Kidney tubule cell (primary cell): ENCODE measurements around the gene ANTXR1.

ENCODE experiments used
- DNase-seq: peaks from one replicate; pipeline ENCODE4 v3.0.0-alpha.2; 2018; ENCODE audit warnings: low spot score

The ANTXR1 gene

DNA sequence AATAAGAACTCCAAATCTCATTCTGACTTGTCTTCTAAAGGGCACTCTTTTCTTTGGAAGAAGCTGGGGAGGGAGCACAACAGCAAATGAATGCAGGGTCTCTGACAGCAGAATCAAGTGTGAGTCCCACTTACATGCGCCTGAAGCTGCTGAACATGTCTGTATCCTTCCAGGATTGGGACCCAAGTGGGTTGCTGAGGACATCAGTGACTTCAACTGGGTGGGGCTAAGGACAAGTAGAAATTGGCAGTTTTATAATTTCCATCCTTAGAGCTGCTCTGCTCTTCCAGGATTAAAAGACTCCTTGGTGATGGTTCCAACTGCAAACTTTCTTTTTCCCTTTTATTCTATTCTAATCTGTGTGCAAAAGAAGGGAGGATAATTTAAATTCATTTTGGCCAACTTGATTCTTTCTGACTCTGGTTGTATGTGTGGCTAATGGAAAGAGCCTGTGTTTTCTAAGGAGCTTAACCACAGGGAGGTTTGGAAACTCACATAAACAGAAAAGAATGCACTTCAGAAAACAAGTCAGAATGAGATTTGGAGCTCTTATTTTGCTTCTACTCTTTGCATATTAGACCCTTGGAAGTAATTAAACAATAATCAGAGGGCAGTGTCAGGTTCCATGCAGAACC, 20.6 kb downstream of the ANTXR1 start:
- no peak for DNase-seq

DNA sequence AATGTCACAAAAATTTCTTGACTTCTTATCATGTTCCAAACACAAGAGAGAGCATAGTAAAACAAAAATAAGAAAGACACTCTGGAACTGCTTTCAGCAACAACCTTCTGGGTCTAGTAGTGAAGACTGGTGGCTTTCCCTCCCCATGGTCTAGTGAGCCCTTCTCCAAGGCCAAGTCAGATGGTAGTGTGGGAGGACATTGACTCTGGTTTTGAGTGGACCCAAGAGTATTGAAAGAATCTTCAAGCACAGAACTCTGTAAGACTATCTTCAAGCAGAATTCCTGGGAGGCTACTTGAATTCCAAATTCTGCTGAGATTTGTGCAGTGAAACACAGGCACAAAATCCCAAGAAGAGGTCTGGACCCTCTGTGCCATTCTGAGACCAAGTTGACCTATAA, 21.1 kb downstream of the ANTXR1 start:
- DNase-seq = no peak

- no peak for DNase-seq
These were observed 21.9 kb downstream of the ANTXR1 start for GRCh38 chr2:69034845-69035244.

DNA sequence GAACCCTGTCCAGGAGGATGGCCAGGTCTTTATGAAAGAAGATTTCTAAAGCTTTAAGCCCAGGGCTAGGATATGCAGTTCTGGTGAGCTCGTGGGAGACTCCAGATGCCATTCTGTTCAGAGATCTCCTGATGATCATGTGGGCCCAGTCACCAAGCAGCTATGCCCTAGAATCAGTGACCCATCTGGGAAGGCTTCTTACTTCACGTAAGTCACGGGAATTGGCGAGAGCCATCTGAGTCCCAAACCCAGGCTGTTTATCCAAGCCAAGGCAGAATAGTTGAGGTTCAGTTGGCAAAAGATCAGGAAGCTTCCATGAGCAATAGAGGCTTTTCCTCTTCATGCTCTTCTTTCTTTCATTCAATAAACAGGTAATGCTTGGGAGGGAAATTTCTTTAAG, 23.9 kb downstream of the ANTXR1 start:
- DNase-seq = peak; percentile 24

DNA sequence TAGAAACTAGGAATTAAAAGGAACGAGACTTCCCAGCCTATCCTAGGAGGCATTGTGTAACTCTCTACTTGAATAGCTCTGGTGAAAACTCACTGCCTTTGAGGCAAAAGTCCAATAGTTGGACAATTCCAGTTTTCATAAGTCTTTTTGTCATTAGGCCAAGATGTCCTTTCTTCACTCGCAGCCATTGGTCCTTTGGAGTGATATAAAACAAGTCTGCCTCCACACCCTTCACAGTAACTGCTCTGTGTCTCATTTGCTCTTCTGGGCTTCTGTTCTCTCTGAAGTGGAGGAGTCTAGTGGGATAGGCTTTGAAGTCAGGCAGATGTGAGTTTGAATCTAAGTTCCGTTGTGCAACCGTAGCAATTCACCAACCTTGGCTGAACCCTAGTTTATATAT, 28.2 kb downstream of the ANTXR1 start:
- DNase-seq = no peak

DNA sequence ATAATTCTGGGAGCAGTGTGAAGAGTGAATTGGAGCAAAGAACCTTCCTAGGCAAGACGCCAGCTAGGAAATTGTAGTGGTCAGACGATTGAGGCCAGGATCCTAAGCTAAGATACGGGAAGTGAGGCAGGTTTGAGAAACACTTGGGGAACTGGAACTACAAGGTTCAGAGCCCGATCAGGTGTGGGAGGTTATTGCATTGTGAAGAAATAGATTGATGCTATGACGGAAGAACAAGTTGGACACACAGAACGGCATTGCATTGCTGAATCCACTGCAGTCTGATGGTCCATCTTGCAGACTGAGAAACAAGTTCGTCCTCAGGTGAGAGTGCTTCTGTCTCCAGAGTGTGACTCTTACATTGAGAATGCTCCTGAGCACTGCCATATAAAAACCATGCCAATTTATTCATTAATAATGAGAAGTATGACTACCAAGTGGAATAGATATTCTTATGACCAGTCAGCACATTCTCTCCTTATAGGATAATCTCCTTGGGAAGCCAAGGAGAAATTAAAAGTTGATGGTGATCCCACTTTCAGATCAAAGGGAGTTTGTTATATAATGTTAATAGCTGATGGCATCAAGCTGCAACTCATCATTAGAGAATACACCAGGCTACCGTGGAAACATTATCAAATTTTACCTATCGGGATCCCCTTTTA, 30.9 kb downstream of the ANTXR1 start:
- DNase-seq = no peak

GRCh38 chr2:69046221-69046662, 33.3 kb downstream of the ANTXR1 start:
- DNase-seq = peak; percentile 66

GRCh38 chr2:69047625-69048145, 34.7 kb downstream of the ANTXR1 start:
- DNase-seq = no peak

DNA sequence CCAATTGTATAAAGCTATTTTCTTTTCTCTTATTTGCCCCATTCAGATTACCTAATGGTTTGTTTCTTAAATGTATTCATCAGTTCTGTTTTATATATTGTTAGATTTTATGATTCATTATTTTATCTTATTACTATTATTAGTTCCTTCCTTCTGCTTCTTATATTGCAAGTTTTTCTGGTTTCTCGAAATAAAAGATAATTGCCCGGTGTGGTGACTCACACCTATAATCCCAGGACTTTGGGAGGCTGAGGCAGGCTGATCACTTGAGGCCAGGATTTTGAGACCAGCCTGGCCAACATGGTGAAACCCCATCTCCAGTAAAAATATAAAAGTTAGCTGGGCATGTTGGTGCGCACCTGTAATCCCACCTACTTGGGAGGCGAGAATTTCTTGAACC, 37.8 kb downstream of the ANTXR1 start:
- DNase-seq = no peak

DNA sequence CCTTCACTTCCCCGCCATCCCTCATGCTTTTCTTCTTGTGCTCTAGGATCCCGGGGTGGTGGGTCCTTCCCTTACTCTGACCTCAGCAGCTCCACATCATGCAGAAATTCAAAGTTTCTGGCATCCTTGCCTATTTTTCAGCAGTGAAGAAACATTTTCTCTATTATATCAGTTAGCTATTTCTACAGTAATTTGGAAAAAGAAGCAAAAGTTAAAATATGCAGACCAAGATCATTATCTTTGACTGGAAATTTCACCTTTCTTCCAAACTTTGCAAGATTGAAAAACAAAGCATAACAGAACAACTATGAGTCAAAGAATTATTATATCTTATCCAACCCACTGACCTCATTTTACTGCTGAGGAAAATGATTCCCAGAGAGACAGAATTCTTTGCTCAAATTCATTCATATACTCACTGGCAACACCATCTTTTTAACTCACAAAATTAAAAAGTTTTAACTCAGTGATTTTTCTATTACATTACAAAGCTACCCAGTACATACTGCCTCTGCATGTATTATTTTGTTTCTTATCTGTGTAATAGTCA, 40.5 kb downstream of the ANTXR1 start:
- no peak for DNase-seq

- DNase-seq = no peak
These were observed 41.5 kb downstream of the ANTXR1 start for GRCh38 chr2:69054431-69054830.

- DNase-seq = no peak
These were observed 42.9 kb downstream of the ANTXR1 start for GRCh38 chr2:69055688-69056470.

DNA sequence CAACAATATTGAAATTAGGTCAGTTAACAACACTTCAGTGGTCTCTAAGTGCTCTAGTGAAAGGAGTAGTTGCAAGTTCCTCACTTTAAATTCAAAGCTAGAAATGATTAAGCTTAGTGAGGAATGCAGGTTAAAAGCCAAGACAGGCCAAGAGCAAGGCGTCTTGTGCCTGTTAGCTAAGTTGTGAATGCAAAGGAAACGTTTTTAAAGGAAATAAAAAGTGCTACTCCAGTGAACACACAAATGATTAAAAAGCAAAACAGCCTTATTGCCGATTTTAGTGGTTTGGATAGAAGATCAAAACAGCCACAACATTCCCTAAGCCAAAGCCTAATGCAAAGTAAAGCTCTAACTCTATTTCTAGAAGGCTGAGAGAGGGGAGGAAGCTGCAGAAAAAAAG, 44.7 kb downstream of the ANTXR1 start:
- peak; percentile 39 for DNase-seq

DNA sequence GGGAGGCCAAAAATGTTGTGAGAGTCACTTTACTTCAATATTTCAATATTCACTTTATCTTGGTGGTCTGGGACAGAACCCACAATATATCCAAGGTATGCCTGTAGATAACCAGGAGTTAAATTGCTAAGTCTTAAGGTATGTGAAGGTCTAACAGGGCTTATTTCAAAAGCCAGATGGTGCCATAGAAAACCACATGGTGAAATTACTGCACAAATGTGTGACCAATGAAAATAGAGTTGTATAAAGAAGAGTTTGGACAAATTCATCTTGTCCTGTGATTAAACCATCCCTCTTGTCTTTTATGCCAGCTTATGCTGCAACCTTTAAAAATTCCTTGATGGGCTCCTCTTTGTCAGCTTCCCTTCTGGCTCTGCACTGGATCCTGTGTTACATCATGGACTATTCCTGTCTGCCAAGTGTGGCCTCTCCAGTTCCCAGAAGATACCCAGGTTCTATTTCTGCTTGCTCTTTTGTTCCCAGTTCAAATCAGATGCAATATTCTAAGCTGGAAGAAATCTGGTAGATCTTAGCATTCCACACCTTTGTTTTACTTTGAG, 46.8 kb downstream of the ANTXR1 start:
- no peak for DNase-seq

GRCh38 chr2:69060938-69061501, 48.0 kb downstream of the ANTXR1 start:
- no peak for DNase-seq

GRCh38 chr2:69061525-69061924, 48.5 kb downstream of the ANTXR1 start:
- DNase-seq = no peak

DNA sequence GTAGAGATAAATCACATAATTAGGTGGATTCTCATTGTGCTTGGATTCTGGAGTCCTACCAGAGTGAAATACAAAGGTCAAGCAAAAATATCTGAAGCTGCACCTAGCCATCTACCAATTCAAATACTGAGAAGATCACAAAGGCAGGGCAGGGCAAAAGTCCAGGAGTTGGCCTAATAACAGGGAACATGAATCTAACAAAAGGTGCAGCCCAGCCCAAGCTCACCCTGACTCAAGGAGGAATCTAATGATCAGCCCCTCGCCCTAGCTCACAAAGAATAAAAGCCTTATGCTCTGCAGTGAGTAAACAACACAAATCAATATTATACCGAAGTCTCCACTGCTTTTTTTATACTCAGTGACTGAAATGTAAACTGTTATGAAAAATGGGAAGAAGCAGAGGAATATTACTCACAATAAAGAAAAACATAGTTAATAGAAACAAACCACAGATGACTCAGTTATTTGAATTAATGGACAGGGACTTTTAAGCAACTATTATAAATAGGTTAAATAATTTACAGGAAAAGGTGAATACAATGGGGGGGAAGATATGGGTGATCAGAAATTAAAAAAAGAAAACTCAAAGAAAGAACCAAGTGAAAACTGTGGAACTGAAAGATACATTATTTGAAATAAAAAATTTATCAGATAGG, 49.5 kb downstream of the ANTXR1 start:
- DNase-seq = no peak

- no peak for DNase-seq
These were observed 52.9 kb downstream of the ANTXR1 start for GRCh38 chr2:69065735-69066336.

DNA sequence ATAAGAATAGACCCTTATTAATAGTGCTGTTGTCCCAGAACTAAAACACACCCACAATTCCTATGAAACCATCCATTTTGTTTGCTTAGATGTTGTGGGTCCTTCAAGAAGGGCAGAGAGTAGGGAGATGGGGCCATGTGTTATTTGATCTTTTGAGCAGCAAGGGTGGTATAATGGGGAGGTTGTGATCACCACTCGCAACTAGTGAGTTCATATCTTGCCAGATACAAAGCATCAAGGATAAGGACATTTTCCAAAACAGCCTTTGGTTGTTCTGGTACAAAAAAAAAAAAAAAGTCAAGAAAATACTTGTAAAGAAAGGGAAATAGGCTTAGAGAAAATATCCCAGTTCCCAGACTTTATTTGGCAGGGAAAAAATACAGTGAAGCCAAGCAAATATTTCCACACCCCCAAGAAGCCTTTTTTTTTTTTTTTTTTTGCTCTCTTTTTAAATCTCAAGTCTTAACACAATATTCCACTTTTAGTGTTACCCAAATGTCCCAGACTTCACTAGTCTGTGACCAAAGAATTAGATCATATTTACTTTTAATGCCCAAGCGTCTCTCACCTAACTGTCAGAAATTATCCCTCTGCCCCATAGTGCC, 54.1 kb downstream of the ANTXR1 start:
- no peak for DNase-seq

DNA sequence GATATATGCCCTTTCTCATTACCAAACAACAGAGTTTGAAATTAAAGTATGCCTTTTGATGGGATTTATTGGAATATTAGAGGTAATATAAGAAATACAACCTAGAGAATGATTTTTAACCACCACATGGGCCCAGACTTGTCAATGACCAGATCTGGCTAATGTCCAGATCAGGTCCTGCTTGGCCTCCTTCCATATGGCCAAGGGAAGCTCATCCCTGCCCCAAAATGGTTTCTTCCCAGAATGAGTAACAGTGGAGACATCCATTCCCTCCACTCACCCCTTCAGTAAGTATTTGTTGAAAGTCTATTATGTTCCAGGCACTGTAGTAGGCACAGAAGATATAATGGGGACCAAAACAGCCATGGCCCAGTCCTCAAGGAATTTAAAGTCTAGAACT, 54.9 kb downstream of the ANTXR1 start:
- no peak for DNase-seq

DNA sequence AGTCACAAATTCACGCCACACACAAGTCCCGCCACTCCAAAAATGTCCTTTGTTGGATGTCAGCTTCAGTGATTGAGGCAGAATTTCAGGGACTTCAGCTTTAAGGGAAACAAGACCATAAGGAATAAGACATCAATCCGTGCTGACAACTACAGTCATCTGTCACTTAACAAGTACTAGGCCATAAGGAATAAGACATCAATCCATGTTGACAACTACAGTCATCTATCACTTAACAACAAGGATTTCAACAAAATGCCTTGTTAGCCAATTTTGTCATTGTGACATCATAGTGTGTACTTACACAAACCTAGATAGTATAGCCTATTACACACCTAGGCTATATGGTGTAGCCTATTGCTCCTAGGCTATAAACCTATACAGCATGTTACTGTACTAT, 58.0 kb downstream of the ANTXR1 start:
- no peak for DNase-seq
